Measurements from ENCODE around the gene P2RX7.

P2RX7 gene

GRCh38 chr12:121110211-121110940 lies 22.3 kb upstream of the P2RX7 start:
- TF ChIP-seq CTCF (IDR thresholded peaks at IDR 0.05; ENCODE audit: low read depth, low read length, missing control alignments), result peak; percentile 95
- H3K4me3 ChIP-seq (ENCODE audit: low read depth, low read length), result no peak overlapping the region
- in situ Hi-C loops (cut with HindIII; ENCODE audit: low sequenced_read_pairs), result no loop called here
- peak; percentile 42 for DNase-seq (ENCODE audit: low read depth)

DNA sequence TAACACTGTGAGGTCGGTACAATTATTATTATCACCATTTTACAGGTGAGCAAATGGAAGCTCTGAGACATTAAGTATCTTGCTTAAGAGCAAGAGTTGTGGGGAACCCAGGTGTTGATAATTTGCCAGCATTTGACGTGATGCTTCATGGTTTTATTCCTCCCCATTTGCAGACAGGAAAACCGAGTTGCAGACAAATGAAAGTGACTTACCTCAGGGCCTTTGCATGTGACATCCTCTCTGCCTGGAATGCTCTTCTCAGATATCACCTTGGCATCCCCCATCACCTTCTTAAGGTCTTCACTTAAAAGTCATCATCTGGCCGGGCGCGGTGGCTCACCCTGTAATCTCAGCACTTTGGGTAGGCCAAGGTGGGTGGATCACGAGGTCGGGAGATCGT lies 21.0 kb upstream of the P2RX7 start:
- in situ Hi-C loops (cut with HindIII; ENCODE audit: low sequenced_read_pairs), result no loop called here

DNA sequence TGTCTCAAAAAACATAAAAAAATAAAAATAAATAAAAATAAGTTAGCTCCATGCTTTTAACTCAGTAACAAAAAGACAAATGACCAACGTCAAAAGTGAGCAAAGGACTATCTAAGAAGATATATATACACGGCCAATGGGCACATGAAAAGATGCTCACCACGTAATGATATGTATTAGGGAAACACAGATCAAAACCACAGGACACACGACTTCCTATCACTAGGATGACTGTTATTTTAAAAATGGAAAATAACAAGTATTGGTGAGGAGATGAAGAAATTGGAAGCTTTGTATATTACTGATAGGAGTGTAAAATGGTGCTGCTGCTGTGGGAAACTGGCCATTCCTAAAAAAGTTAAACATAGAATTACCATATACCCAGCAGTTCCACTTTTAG lies 20.2 kb upstream of the P2RX7 start:
- in situ Hi-C loops (cut with HindIII; ENCODE audit: low sequenced_read_pairs), result no loop called here

More for the DNA sequence above, 21.0 kb upstream of the P2RX7 start:
- TF ChIP-seq CTCF (IDR thresholded peaks at IDR 0.05; ENCODE audit: low read depth, low read length, missing control alignments), result no peak
- H3K4me3 ChIP-seq (ENCODE audit: low read depth, low read length), result no peak overlapping the region
- no peak for DNase-seq (ENCODE audit: low read depth)

DNA sequence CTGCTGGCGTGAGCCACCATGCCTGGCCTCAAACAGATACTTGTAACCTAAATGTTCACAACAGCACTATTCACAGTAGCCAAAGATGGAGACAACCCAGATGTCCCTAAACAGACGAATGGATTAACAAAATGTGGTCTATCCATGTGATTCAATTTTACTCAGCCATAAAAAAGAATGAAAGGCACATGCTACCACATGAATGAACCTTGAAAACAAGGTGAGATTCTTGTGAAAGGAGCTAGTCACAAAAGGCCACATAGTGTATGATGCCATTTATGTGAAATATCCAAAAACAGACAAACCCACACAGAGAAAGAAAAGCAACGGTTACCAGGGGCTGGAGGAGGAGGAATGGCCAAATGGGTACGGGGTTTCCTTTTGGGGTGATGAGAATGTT lies 19.6 kb upstream of the P2RX7 start:
- no peak for TF ChIP-seq CTCF (IDR thresholded peaks at IDR 0.05; ENCODE audit: low read depth, low read length, missing control alignments)
- in situ Hi-C loops (cut with HindIII; ENCODE audit: low sequenced_read_pairs), result no loop called here

More for the DNA sequence above, 20.2 kb upstream of the P2RX7 start:
- DNase-seq (ENCODE audit: low read depth), result no peak
- TF ChIP-seq CTCF (IDR thresholded peaks at IDR 0.05; ENCODE audit: low read depth, low read length, missing control alignments), result no peak
- H3K4me3 ChIP-seq (ENCODE audit: low read depth, low read length), result no peak overlapping the region

DNA sequence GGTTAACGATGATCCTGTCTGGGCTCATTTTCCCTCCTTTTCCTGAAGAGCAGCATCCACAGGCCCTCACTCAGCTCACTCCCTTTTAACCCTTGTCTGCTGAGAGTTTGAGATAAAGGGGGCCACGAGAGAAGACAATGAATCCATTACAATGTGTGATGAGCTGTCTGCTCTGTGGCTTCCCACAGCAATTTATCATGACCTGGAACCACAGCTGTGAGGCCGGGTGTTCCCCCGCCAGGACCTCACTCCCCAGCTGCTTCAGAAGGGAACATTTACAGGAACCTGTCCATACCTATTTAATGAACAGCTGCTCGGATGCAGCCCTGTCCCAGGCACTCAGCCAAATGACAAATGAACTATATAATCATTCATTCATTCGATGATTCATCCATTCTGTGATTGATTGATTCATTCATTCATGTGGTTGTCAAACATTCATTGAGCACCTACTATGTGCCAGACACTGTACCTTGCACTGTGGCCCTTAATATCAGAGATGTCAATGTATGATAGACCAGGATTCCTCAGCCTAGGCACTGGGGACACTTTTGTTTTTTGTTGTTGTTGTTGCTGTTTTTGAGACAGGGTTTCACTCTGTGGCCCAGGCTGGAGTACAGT lies 18.5 kb upstream of the P2RX7 start:
- no peak for DNase-seq (ENCODE audit: low read depth)
- H3K4me3 ChIP-seq (ENCODE audit: low read depth, low read length), result no peak overlapping the region
- in situ Hi-C loops (cut with HindIII; ENCODE audit: low sequenced_read_pairs), result no loop called here
- TF ChIP-seq CTCF (IDR thresholded peaks at IDR 0.05; ENCODE audit: low read depth, low read length, missing control alignments), result no peak

More for the DNA sequence above, 19.6 kb upstream of the P2RX7 start:
- no peak for DNase-seq (ENCODE audit: low read depth)
- H3K4me3 ChIP-seq (ENCODE audit: low read depth, low read length), result no peak overlapping the region

DNA sequence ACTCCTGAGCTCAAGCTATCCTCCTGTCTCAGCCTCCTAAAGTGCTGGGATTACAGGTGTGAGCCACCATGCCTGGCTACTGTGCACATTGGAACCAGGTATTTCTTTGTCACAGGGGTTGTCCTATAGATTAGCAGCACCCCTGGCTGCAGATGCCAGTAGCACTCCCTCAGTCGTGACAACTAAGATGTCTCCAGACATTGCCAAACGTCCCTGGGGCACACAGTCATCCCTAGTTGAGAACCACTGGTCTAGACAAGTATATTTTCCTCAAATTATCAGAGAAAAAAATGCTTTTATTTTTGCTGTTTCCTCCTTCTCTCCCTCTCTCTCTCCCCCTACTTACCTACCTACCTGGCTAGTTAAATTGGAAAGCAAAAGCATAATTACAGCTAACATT lies 17.9 kb upstream of the P2RX7 start:
- no peak overlapping the region for H3K4me3 ChIP-seq (ENCODE audit: low read depth, low read length)
- in situ Hi-C loops (cut with HindIII; ENCODE audit: low sequenced_read_pairs), result no loop called here
- no peak for DNase-seq (ENCODE audit: low read depth)
- no peak for TF ChIP-seq CTCF (IDR thresholded peaks at IDR 0.05; ENCODE audit: low read depth, low read length, missing control alignments)

Measured in astrocyte of the cerebellum (primary cell).